ENCODE results near the gene MDM1. TPM values are rescaled to one million over a fixed set of nuclear protein-coding genes. Genes with fewer than 3 reads are reported as not detected.

The MDM1 gene
- total and polyA plus RNA-seq, 2 of the 13 experiments (the other 11 are each of a cell fraction or from before 2014, with no cell fraction given): 4.6 to 15.2 TPM

- TF ChIP-seq ZBTB40 (IDR thresholded peaks at IDR 0.05) (no peak), ZBTB40 (CRISPR knock-in tag; IDR thresholded peaks at IDR 0.05) (no peak), TGIF2 (CRISPR knock-in tag; IDR thresholded peaks at IDR 0.05) (no peak), RBM22 (optimal IDR thresholded peaks at IDR 0.05; ENCODE audit: low read length) (no peak), RAD51 (IDR thresholded peaks at IDR 0.05; ENCODE audit: borderline replicate concordance) (no peak)
These were observed 46.9 kb upstream of the MDM1 start (continued) for GRCh38 chr12:68378872-68379606.
